ENCODE measurements around the gene TTF2. TPM values are rescaled to one million over a fixed set of nuclear protein-coding genes. Genes with fewer than 3 reads are reported as not detected.
"Not testable (repeated sequence)": the region's sequence is repeated elsewhere in the genome, so short reads cannot be mapped to it uniquely, and the experiment has no call there.

Gene TTF2
- total RNA-seq, 1 experiment from 2014 or later, result 32.2 TPM

DNA sequence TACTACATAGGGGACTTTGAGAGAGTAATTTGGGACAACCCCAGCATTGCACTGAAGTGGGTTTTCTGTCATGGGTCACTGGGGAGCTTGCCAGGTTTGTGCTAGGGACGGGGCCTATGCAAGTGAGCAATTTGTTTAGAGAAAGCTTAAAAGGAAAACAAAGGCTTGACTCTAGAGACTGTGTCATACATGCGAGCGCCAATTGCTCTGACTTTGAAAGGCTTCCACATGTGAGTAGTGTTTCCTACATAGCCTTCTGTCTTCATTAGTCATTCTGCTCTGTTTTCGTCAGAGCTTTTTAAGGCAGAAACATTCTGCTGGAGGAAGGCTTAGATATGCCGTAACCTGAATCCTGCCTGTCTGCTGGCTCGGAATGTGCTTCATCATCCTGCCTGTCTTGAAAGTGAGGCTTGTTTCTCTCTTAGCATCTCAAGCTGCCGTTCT is 33.0 kb downstream of the TTF2 start:
- peak; percentile 96 for DNase-seq (ENCODE audit: low spot score)

DNA sequence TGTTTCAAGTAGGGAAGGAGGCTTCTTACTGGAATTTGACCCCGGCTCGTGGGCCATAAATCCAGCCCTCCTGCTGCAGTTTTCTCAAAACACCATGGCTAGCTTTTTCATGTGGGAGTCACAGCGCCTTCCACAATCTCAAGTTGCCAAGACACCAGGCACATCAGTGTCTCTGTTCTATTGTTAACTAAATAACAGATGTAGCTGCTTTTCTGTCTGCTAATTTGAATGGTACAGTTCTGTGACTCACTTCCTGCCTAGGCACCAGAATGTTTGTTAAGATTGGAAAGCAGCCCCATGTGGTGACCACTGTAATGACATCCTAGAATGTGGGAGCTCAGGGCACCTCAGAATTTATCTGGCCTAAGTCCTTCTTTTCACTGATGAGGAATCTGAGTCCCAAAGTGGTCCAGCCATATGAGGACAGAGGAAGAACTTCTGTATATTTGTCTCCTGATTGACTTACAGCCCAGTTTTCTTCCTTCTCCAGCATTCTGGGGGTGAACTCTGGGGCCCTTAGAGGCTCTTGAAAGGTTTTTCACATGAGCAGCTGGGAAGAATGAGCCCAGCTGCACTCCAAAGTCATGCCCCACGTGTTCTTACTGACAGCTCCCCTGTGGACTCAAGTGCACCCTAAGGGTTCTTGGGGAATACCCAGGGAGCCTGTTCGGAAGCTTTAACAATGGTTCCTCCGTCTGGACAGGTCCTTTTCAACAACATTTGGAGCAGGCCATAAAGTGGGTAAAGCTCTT is 33.9 kb downstream of the TTF2 start:
- peak; percentile 94 for DNase-seq (ENCODE audit: low spot score)

DNA sequence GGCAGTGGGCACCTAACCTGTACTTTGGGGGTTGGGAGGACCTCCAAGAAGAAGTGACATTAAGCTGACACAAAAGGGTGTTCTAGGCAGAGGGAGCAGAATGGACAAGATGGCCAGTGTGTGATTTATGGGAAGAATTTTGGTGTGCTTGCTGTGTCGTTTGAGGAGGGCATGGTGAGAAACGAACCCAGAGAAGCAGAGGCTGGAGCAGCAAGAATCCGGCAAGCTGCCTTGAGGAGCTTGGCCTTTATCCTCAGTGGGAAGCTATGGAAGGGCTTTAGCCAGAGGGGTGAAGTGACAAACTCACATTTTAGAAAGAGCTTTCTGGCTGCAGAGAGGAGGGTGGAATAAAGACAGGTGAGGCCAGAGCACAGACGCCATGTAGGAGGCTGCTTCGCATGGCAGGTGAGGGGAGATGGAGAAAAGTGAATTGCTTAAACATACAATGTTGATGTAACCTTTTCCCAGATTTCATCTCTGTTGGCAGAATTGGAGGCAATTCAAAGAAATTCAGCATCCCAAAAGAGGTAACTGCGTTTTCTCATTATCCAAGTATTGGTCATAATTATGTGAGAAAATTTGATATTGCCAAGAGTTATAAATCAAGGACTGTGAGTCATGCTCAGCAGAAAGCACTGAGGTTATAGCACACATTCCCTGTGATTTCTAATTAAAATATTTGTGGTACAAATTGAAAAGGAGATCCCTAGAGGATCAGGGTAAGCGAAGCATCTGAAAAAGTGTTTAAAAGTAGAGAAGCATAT is 34.9 kb downstream of the TTF2 start:
- DNase-seq (ENCODE audit: low spot score), result peak; percentile 90

DNA sequence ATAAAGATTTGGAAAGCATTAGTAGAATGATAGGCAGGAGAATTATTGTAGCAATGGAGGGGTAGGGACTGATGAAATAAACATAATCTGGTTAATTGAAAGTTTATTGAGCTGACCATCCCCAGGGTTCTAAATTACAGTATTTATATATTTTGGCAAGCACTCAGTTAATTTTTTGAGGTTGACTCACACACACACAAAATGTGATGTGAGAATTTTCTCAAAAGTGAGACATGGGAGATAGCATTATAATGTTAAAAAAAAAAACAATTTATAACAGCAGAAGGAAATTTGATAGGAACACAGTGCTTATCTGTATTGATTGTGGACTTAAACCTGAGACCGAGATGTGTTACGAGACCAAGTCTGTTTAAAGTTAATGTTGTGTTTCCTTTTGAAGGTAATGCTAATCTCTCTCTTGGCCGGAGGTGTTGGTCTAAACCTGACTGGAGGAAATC is 36.9 kb downstream of the TTF2 start:
- DNase-seq (ENCODE audit: low spot score), result peak; percentile 31

DNA sequence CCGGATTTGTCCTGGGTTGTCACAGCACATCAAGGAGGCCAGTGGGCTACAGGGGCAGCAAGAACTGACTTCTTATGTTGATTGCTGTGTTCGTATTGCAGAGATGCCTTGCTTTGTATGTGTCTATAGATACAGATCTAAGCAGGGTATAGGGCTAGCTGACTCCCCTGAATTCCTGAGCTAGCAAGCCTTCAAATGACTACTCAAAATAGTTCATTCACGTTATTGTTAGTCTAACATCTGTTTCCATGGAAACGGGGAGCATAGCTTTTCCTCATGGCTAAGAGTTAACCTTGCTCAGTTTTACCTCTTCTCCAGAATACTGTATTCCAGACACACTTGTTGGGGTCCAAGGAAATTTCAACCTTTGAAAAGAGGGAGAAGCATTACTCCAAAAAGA is 37.3 kb downstream of the TTF2 start:
- no peak for DNase-seq (ENCODE audit: low spot score)

DNA sequence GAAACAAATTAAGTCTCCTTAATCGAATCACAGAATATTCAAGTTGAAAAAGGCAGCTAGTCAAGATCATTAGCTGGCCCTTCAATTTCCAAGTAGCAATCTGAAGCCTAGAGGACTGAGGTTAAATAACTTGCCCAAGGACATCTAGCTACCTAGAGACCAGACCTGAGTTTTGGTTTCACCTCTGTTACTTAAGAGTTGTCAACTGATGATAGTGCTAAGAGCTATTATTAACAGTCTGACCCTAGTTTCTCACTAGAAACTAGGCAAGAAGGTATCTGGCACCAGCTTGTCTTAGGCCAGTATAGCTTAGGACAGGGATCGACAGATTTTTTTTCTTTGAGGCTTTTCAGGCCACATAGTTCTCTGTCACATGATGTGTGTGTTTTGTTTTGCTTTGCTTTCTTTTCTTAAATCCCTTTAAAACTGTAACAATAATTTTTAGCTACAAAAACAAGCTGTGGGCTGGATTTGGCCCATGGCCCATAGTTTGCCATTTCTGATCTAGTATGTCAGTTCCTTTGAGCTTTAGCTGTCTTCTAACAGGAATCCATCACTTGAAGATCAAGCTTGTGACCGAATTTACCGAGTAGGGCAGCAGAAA is 38.3 kb downstream of the TTF2 start:
- DNase-seq (ENCODE audit: low spot score), result no peak

DNA sequence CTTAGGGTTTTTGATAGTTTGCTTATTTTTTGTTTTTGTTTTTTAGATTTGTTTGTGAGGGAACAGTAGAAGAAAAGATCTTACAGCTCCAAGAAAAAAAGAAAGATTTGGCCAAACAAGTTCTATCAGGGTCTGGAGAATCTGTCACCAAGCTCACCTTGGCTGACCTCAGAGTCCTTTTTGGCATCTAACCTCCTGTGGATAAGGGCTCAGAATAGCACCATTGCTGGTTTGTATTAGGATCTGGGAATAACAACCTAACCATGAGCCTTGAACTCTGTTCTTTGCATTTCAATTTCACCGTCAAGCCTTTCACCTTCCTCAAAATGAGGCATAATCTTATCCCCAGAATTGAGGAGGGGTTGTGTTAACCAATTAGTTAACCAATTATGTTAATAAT is 41.2 kb downstream of the TTF2 start:
- no peak for DNase-seq (ENCODE audit: low spot score)

DNA sequence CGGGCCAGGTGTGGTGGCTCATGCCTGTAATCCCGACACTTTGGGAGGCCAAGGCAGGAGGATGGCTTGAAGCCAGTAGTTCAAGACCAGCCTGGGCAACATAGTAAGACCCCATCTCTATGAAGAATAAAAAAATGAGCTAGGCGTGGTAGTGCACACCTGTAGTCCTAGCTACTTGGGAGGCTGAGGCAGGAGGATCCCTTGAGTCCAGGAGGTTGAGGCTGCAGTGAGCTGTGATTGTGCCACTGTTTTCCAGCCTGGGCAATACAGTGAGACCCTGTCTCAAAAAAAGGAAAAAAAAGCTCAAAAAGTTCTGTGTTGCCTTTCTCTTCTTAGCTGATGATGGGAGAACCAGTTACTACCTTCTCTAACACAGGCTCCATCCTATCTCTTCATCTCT is 41.7 kb downstream of the TTF2 start:
- DNase-seq (ENCODE audit: low spot score), result not testable (repeated sequence)

DNA sequence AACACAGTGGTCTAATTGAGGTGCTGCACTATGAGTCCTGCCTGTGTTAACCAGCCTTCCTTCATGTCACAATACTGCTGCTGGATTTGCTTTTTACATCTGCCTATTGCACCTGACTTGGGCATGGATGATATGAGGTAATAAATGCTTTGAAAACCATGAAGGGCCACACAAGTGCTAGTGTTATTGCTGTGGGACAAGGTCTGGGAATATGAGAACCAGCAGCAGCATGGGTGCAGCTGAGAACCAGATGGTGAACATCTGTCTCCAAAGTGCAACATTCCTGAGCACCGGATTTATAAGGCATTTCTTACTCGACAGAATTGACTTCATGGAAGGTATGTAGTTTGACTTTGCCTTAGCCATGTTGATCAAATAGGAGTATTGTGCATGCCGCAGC is 44.9 kb downstream of the TTF2 start:
- DNase-seq (ENCODE audit: low spot score), result no peak

DNA sequence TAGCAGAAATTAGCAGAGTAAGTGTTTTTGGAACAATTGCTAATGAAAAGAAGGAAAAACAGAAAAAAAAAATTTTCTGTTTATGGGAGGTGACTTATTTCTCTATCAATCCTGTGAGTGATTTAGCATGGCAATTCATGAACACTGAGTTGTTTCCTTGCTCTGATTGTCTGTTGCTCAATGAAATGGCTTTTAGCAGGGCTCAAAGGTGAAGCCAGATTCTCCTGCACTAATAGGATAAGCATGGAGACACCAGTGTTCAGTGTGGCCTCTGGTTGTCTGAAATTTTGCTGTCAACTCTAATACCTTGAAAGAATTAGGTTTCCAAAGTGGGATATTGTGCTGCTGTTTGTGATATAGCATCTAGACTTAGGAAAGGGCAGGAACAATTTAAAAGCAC is 45.6 kb downstream of the TTF2 start:
- DNase-seq (ENCODE audit: low spot score), result no peak

DNA sequence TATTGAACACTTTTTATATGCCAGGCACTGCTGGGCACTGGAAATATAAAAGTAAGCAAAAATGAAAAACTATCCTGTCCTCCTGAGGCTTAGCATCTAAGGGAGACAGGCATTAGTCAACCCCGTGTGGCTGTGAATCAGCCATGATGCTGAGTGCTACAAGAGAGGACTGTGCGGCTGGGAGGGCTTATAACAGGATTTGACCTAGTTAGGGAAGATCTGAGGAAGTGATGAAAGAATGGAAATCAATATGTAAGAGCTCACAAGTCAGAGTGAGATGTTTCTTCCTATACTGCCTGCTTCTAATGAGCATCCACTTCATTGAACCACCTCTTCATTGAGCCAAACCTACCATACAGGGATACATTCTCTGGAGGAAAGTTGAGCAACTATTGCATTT is 46.4 kb downstream of the TTF2 start:
- DNase-seq (ENCODE audit: low spot score), result no peak

DNA sequence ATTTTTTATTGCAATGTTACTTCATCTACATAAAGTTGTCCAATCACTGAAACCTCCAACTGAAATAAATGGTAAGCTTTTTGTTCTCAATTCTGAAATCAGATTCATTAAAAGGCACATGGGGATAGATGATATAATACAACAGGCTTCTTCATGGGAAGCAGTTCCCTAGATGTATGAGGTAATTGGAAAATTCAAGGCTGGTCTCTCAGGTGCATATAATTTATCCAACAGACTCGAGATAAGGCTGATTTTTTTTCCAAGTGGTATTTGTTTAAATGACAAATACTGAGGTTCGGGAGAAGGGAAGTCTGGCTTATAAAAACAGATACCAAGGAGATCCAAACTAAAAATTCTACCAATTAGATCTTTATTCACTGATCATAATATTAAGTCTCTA is 47.2 kb downstream of the TTF2 start:
- no peak for DNase-seq (ENCODE audit: low spot score)

DNA sequence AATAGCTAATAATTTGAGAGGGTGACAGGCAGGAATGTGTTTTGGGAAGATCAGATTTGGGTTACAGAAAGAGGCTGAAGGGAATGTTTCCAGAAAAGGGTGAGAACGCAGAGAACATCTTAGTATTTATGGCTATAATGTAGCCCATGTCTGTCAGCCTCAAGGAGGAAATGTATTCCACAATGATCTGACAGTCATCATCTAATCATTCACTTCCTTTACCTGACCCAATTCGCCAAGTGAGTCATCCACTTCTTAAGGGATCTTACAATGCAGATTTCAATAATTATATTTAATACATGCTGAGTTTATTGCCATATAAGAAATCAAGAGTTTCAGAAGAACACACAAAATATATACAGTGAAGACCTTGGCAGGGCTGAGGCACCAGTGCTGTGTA is 50.6 kb downstream of the TTF2 start:
- no peak for DNase-seq (ENCODE audit: low spot score)

DNA sequence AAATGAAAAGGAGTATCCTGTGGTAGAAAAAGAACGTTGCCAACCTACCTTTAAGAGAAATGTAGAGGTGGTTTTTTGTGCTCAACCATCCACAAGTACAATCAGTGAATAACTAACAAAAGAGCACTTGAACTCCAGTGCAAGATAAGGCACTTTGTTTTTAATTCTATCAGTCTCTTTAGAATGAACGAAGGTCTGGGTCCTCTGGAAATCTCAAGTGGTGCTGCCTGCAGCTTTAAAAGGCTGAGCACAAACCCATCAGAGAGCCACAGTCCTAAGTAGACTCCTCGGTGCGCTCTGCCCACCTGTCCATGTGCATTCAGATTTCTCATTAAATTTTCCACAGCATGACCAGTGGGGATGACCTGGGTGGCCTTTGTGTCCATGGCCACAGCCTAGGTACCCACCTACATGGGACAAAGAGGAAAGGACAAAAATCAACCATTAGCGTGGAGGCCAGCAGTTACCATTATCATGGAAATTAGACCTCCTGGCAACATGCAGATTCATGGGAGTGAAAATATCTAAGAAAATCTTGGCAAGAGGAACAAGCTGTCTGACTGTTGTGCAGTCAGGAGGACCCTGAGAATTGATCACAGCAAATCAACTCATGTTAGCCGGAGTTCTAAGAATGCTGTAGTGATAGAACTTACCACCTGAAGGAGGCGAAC is 52.1 kb downstream of the TTF2 start:
- DNase-seq (ENCODE audit: low spot score), result no peak

DNA sequence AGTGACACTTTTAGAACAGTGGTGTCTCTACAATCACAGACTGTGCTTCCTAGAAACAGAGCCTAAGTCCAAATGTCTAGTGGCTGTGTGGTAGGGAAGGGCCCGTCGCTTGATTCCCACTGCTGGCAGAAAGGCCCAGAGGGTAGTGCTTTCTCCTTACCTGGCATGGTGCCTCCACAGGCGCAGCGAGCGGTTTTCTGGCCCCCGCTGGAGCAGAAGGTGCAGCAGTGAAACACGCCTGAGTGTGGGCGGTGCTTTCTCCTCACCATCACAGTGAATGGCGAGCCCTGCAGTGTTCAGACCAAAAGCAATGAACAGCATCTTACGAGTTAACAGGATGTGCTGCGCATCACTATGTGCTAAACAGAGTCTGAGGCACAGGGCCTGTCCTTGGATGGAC is 53.1 kb downstream of the TTF2 start:
- no peak for DNase-seq (ENCODE audit: low spot score)

DNA sequence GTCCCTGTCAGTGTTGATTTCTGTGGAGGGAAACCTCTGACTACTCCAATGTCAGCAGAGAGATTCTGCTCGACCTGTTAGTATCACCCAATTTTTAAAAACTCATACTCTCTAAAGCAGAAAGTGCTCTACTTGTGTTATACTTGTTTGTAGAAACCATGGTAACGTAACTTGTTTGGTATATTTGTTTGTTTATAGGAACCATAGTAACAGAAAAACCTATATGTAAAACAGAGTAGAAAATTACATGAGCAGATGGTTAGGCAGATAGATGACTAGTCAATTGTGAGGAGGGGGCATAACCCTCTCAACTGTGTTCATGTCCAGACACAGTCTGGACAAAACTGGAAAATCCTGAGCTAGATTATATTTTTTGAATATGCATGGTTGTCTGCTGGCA is 54.8 kb downstream of the TTF2 start:
- DNase-seq (ENCODE audit: low spot score), result no peak

DNA sequence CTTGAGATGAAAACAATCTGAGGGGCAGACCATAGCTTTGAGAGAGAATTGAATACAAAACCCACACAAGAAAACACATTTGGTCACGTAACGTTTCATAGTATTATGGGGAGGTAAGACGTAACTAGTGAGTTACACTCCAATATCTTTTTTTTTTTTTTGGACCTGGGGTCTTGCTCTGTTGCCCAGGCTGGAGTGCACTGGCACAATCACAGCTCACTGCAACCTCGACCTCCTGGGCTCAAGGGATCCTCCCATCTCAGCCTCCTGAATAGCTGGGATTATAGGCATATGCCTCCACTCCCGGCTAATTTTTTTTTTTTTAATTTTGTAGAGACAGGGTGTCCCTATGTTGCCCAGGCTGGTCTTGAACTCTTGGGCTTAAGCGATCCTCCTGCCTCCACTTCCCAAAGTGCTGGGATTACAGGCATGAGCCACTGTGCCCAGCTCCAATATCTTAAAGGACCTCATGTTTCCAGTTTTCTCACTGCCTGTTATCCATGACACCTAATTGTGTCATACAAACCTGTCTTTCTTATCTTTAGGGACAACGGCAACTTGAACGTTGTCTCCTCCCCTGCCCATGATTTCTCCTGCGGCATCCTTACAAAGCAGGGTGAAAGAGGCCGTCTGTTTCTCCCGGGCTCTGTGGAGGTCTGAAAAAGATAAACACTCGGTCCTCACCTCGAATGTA is 56.1 kb downstream of the TTF2 start:
- DNase-seq (ENCODE audit: low spot score), result no peak

DNA sequence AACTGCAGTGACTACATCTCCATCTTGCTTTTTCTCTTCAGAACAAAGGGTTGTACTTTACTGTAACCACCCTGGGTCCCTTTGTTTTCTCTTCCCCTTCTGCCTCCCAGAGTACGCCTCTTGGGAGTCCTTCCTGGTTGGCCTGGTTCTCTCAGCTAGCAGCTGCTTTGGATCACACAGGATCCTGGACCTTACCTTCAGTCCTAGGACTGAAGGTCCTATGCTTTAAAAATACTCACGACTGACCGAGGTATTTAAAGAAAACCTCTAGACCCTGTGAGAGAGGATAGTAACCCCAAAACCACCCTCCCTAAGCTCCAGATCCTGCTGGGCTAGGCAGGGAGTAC is 56.6 kb downstream of the TTF2 start:
- no peak for DNase-seq (ENCODE audit: low spot score)

DNA sequence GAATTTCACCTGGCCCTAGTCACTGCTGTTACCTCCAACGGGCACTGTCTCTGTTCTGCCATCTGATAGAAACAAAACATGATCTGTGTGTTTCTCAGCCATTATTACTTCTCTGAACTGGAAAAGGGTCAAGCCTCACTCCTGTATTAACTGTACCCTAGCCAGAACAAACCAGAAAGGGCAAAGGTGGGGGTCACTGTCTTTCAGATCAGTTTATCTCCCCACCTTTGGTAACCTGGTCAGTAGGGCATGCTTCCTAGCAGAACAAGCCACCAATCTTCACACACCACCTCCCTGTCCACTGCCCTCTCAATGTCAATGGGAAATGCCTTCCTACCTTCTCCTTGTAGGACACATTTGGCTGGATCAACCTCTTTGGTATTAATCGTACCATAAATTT is 57.6 kb downstream of the TTF2 start:
- DNase-seq (ENCODE audit: low spot score), result no peak

DNA sequence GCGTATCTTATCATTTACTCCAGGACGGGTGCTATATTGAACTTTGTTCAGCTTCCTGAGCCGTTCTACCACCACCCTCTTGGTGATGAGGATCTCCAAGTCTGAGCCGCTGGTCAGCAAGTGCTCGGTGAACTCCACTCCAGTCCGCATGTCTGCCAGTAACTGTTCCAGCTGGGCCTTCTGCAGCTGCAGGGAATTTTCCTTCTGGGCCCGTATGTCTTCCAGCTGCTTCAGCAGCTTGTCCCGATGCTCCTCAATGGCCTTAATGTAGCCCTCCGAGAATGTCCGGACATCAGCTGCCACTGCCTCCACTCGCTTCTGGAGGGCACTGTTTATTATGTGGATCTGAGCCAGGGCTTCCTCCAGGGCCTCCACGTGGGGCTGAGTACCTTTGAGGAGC is 58.0 kb downstream of the TTF2 start:
- no peak for DNase-seq (ENCODE audit: low spot score)

DNA sequence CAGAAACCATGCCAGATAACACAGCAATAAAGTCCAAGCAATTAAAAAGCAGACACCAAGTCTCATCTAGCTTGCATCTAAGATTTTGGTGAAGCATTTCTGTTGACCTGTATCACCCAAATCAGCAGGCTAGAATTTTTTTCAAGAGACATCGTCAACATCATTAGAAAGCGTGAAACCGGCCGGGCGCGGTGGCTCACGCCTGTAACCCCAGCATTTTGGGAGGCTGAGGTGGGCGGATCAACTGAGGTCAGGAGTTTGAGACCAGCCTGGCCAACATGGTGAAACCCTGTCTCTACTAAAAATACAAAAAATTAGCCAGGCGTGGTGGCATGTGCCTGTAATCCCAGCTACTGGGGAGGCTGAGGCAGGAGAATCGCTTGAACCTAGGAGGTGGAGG is 59.0 kb downstream of the TTF2 start:
- DNase-seq (ENCODE audit: low spot score), result not testable (repeated sequence)

All from A172 (cell line).